K562 (cell line): ENCODE measurements around the gene CCDC9B. TPM values are rescaled to one million over a fixed set of nuclear protein-coding genes. Genes with fewer than 3 reads are reported as not detected.

Experiments
- ATAC-seq: fragments of 200-7000 bp; cut with Tn5 transposase; 3 replicates; pipeline ENCODE4 v1.9.1; 2020; ENCODE audit warnings: moderate library complexity
- BruUV-seq: library from RNA; stranded (reverse); fragments of 400-500 nt; replicated peaks from 2 replicates; lab custom pipeline; 2021; lab: Mats Ljungman, UMichigan
- CTCF ChIA-PET: fragments of 300-600 bp; formaldehyde crosslinking; extraction: SDS; loops from one replicate; lab custom pipeline; 2021; ENCODE audit warnings: low intra/inter-chr PET ratio; lab: Yijun Ruan, JAX
- POLR2A ChIA-PET: fragments of 300-600, 350-650 bp; sonication (Branson Sonifier 250); formaldehyde crosslinking; extraction: SDS; loops from one replicate; lab custom pipeline; 2021; ENCODE audit warnings: antibody characterized with exemption, inconsistent platforms; lab: Yijun Ruan, JAX
- DNase-seq, 4 experiments: peaks; one replicate each; pipeline versions ENCODE4 v3.0.0 to v3.0.0-alpha.2; 2011 to 2018; ENCODE audit warnings: low spot score in 3 of 4, mixed read lengths in 3 of 4; ENCODE audit errors: extremely low read depth in 1 of 4
- FAIRE-seq: peaks from 2 replicates; lab custom pipeline; 2011; peaks lifted over from hg19 to GRCh38; lab: Jason Lieb, UNC
- H2AFZ ChIP-seq: 2 replicates; pipeline ENCODE4 v1.6.0; 2011; ENCODE audit warnings: low read depth, low read length, control low read depth, inconsistent platforms
- H3K27ac ChIP-seq: fragments of 200-600 bp; 3 replicates; pipeline ENCODE4 v1.8.0; 2011; ENCODE audit warnings: low read depth, mild to moderate bottlenecking, control low read depth, inconsistent platforms, low read length, moderate library complexity, mixed read lengths; ENCODE audit errors: extremely low read depth
- H3K27me3 ChIP-seq, 2 experiments: fragments of 300-600 bp in 1 of 2; 2 replicates in 1 of 2; 3 replicates in 1 of 2; pipeline versions ENCODE4 v1.6.0 to v1.8.0; 2011; ENCODE audit warnings: inconsistent platforms in 2 of 2, low read length in 2 of 2, mild to moderate bottlenecking in 1 of 2, mixed read lengths in 1 of 2, moderate library complexity in 1 of 2; ENCODE audit not compliant: control insufficient read depth in 2 of 2, insufficient read depth in 2 of 2
- H3K36me3 ChIP-seq: fragments of 300-600 bp; 3 replicates; pipeline ENCODE4 v1.8.0; 2011; ENCODE audit warnings: mild to moderate bottlenecking, low read length, inconsistent platforms; ENCODE audit not compliant: control insufficient read depth, insufficient read depth
- H3K4me1 ChIP-seq, 2 experiments: fragments of 200-600 bp in 1 of 2; replicated peaks in 1 of 2; 2 replicates in 1 of 2; 3 replicates in 1 of 2; pipeline versions ENCODE4 v1.5.1 to v1.8.0; 2011; ENCODE audit warnings: inconsistent platforms in 2 of 2, low read length in 2 of 2, mild to moderate bottlenecking in 1 of 2, mixed read lengths in 1 of 2, moderate library complexity in 1 of 2; ENCODE audit not compliant: control insufficient read depth in 2 of 2, insufficient read depth in 2 of 2
- H3K4me2 ChIP-seq: 2 replicates; pipeline ENCODE4 v1.6.1; 2011; ENCODE audit warnings: low read length, control low read depth, inconsistent platforms, mixed read lengths; ENCODE audit not compliant: insufficient read depth
- H3K4me3 ChIP-seq: fragments of 200-600 bp; sonication (generic), shearing (Covaris generic); 2 replicates; pipeline ENCODE4 v1.5.1; 2016; ENCODE audit warnings: control low read depth, inconsistent platforms
- H3K79me2 ChIP-seq: fragments of 200-600 bp; 3 replicates; pipeline ENCODE4 v1.8.0; 2011; ENCODE audit warnings: low read length, inconsistent platforms; ENCODE audit not compliant: control insufficient read depth, insufficient read depth
- H3K9ac ChIP-seq, 2 experiments: 2 replicates each; pipeline versions ENCODE4 v1.6.0 to v1.6.1; 2011; ENCODE audit warnings: low read depth in 2 of 2, low read length in 2 of 2, control low read depth in 1 of 2, inconsistent platforms in 1 of 2, mild to moderate bottlenecking in 1 of 2, mixed read lengths in 1 of 2; ENCODE audit not compliant: insufficient read depth in 1 of 2
- H3K9me1 ChIP-seq: one replicate; pipeline ENCODE4 v1.6.0; 2011; ENCODE audit warnings: inconsistent platforms, mild to moderate bottlenecking, low read length, moderate library complexity; ENCODE audit not compliant: control insufficient read depth, insufficient read depth
- H3K9me3 ChIP-seq: replicated peaks from 2 replicates; pipeline ENCODE4 v1.5.1; 2011; ENCODE audit warnings: low read depth, low read length, inconsistent platforms; ENCODE audit not compliant: control insufficient read depth, insufficient read depth
- H4K20me1 ChIP-seq: replicated peaks from 2 replicates; pipeline ENCODE4 v1.6.1; 2011; ENCODE audit warnings: low read length, inconsistent platforms, mixed read lengths; ENCODE audit not compliant: control insufficient read depth, insufficient read depth
- BHLHE40 ChIP-seq: IDR thresholded peaks from 2 replicates; pipeline ENCODE4 v1.6.1; 2011; ENCODE audit warnings: low read length, improper control_type of control experiment
- HEY1 ChIP-seq: fragments of 250-450 bp; sonication (Bioruptor Pico); IDR thresholded peaks from 2 replicates; pipeline ENCODE4 v1.5.0; 2020; ENCODE audit warnings: mild to moderate bottlenecking, moderate library complexity, borderline replicate concordance
- RAD51 ChIP-seq: fragments of 450-650 bp; IDR thresholded peaks from 2 replicates; pipeline ENCODE4 v1.7.1; 2016; ENCODE audit warnings: low read depth, mild to moderate bottlenecking, borderline replicate concordance
- WGBS: fragments of 100-300 bp; shearing (Covaris generic); methylation state at CpG from one replicate; pipeline ENCODE4 v1.1.6; 2016; ENCODE audit warnings: low coverage, mixed read lengths; ENCODE audit not compliant: insufficient coverage; ENCODE audit errors: missing lambda C conversion rate; 5-methylcytosine and 5-hydroxymethylcytosine counted together
- in situ Hi-C: fragments of 300-500 bp; cut with MboI; formaldehyde crosslinking; loops from 4 replicates; pipeline ENCODE4 v1.15.0; 2018; ENCODE audit warnings: inconsistent platforms, mixed read lengths
- intact Hi-C: fragments of 100-400 bp; cut with micrococcal nuclease; formaldehyde crosslinking; loops from 2 replicates; pipeline ENCODE4 v1.14.2; 2022
- polyA plus RNA-seq, 8 experiments: library from polyadenylated mRNA; depleted of rRNA in 4 of 8; stranded (reverse) in 5 of 8; unstranded in 3 of 8; fragments of >200 nt; fragmentation: Nextera tagmentation in 2 of 8; fragmentation: Illumina TruSeq in 1 of 8; extraction: Ambion mirVana in 2 of 8; extraction: Trizol in 1 of 8; gene quantifications; 2 replicates each; pipeline versions ENCODE4 v1.2.1 to v1.2.3, GENCODE V29; 2011 to 2014; ENCODE audit warnings: inconsistent platforms in 1 of 8, missing spikeins in 1 of 8
- total RNA-seq, 7 experiments: library from RNA; depleted of rRNA in 6 of 7; stranded (reverse); fragments of >200 nt in 6 of 7; fragmentation: Illumina TruSeq in 2 of 7; extraction: Trizol in 2 of 7; gene quantifications; 2 replicates each; pipeline versions ENCODE4 v1.2.1 to v1.2.3, GENCODE V29; 2011 to 2021; ENCODE audit warnings: low replicate concordance in 1 of 7

Gene CCDC9B
- total and polyA plus RNA-seq, 9 of the 15 experiments (the other 6 are each of a cell fraction or from before 2014, with no cell fraction given), result 0.01 to 0.47 (median 0.15) TPM; not detected in 1

GRCh38 chr15:40285554-40286011 is 55.2 kb downstream of the CCDC9B start (continued):
- no peak for TF ChIP-seq RAD51

GRCh38 chr15:40285151-40285550 is 55.6 kb downstream of the CCDC9B start:
- CTCF ChIA-PET, result interaction anchor here (1.4 kb wide), 1 partner anchor 10 kb away, joined by 3 read pairs; no protein-coding TSS in a partner anchor
- no peaks in the 10 kb centered on the region for H3K36me3 ChIP-seq
- POLR2A ChIA-PET, result interaction anchor here (0.6 to 1.6 kb wide), 5 partner anchors 11 to 359 kb away, joined by 3 to 4 read pairs (median 3); no protein-coding TSS in a partner anchor
- H4K20me1 ChIP-seq, result no peaks in the 10 kb centered on the region
- no peaks in the 10 kb centered on the region for H3K9me1 ChIP-seq
- ATAC-seq, result no peak
- no peak overlapping the region for H3K9ac ChIP-seq
- intact Hi-C loops, result no loop called here
- peak; percentile 81 for FAIRE-seq
- no peak overlapping the region for H3K27ac ChIP-seq
- no peaks in the 10 kb centered on the region for H3K9me3 ChIP-seq
- no peaks in the 10 kb centered on the region for H3K79me2 ChIP-seq
- TF ChIP-seq HEY1 (CRISPR knock-in tag) (no peak), BHLHE40 (0 out of 2 replicates have a peak, but pooled peaks have one; percentile 31)
- TF ChIP-seq, all 486 proteins: peak for 1
- Histone ChIP-seq H3K4me2 (no peak overlapping the region), H2AFZ (no peak overlapping the region), H3K27me3 (no peaks in the 10 kb centered on the region), H3K4me1 (peaks cover 0 to 38% of the 10 kb centered on the region in 2 experiments; a peak in 3 of 5 replicates), H3K4me3 (no peak overlapping the region)
- WGBS, result 23% methylated on average over 4 of the region's 4 CpGs
- no peak for DNase-seq
- in situ Hi-C loops, result no loop called here
- no TSS peak for BruUV-seq
